DOHH2 (cell line): ENCODE measurements around the gene ITPKC.

Source experiments
- H3F3A ChIP-seq: fragments of 200-600 bp; sonication (generic), shearing (Covaris generic); 2 replicates; pipeline ENCODE4 v1.6.0; 2016; ENCODE audit warnings: antibody characterized with exemption, mild to moderate bottlenecking; ENCODE audit not compliant: control insufficient read depth, insufficient read depth
- H3K27ac ChIP-seq: fragments of 200-600 bp; sonication (generic); 2 replicates; pipeline ENCODE4 v1.5.1; 2014; ENCODE audit warnings: low read depth, mild to moderate bottlenecking, low read length, moderate library complexity
- H3K27me3 ChIP-seq: fragments of 200-600 bp; sonication (generic); 2 replicates; pipeline ENCODE4 v1.6.1; 2014; ENCODE audit warnings: mild to moderate bottlenecking, low read length, mixed read lengths; ENCODE audit not compliant: control insufficient read depth
- H3K36me3 ChIP-seq: fragments of 200-600 bp; sonication (generic); 2 replicates; pipeline ENCODE4 v1.6.1; 2014; ENCODE audit warnings: mild to moderate bottlenecking, low read length, moderate library complexity, mixed read lengths; ENCODE audit not compliant: control insufficient read depth
- H3K4me1 ChIP-seq: fragments of 200-600 bp; sonication (generic); 2 replicates; pipeline ENCODE4 v1.6.1; 2014; ENCODE audit warnings: mild to moderate bottlenecking, low read length, mixed read lengths; ENCODE audit not compliant: control insufficient read depth
- H3K4me2 ChIP-seq: fragments of 200-600 bp; sonication (generic); 2 replicates; pipeline ENCODE4 v1.6.0; 2014; ENCODE audit warnings: mild to moderate bottlenecking, low read length, moderate library complexity
- H3K4me3 ChIP-seq: fragments of 200-600 bp; sonication (generic); 2 replicates; pipeline ENCODE4 v1.5.1; 2014; ENCODE audit warnings: mild to moderate bottlenecking, low read length, mixed read lengths
- H3K79me2 ChIP-seq: fragments of 200-600 bp; sonication (generic); 2 replicates; pipeline ENCODE4 v1.6.1; 2014; ENCODE audit warnings: mild to moderate bottlenecking, low read length, mixed read lengths; ENCODE audit not compliant: control insufficient read depth
- H3K9me2 ChIP-seq: fragments of 200-600 bp; sonication (generic); replicated peaks from 2 replicates; pipeline ENCODE4 v1.6.1; 2014; ENCODE audit warnings: mild to moderate bottlenecking, low read length, mixed read lengths; ENCODE audit not compliant: control insufficient read depth
- H3K9me3 ChIP-seq: fragments of 200-600 bp; sonication (generic); 2 replicates; pipeline ENCODE4 v1.6.1; 2014; ENCODE audit warnings: antibody characterized with exemption, low read length, mixed read lengths; ENCODE audit not compliant: control insufficient read depth, insufficient read depth
- H4K20me1 ChIP-seq: fragments of 200-600 bp; sonication (generic); 2 replicates; pipeline ENCODE4 v1.6.0; 2014; ENCODE audit warnings: low read depth, mild to moderate bottlenecking, antibody characterized with exemption, low read length, moderate library complexity; ENCODE audit not compliant: control insufficient read depth, insufficient read depth
- EZH2phosphoT487 ChIP-seq: fragments of 200-600 bp; sonication (generic); IDR thresholded peaks from 2 replicates; pipeline ENCODE4 v1.6.1; 2017; ENCODE audit warnings: borderline replicate concordance, mild to moderate bottlenecking, antibody characterized with exemption, low read length, moderate library complexity, mixed read lengths
- TF ChIP-seq, protein P1 (sequence below): fragments of 200-600 bp; sonication (generic); IDR thresholded peaks from one replicate; pipeline ENCODE4 v1.5.1; 2014; ENCODE audit warnings: antibody characterized with exemption, mild to moderate bottlenecking, low read depth, low read length; ENCODE audit not compliant: poor library complexity, severe bottlenecking

The ITPKC gene

GRCh38 chr19:40705362-40705651 is 11.6 kb upstream of the ITPKC start:
- Histone ChIP-seq H3K9me3 (no peaks in the 10 kb centered on the region), H3K9me2 (no peaks in the 10 kb centered on the region), H3K79me2 (no peaks in the 10 kb centered on the region), H3K36me3 (peaks cover 28% of the 10 kb centered on the region), H4K20me1 (no peaks in the 10 kb centered on the region), H3K27ac (no peak overlapping the region), H3K27me3 (no peaks in the 10 kb centered on the region), H3F3A (no peaks in the 10 kb centered on the region; the same call in 1 of the 2 replicates), H3K4me3 (no peak overlapping the region), H3K4me2 (no peak overlapping the region), H3K4me1 (no peaks in the 10 kb centered on the region)
- no peak for TF ChIP-seq EZH2phosphoT487
- TF ChIP-seq, protein P1, sequence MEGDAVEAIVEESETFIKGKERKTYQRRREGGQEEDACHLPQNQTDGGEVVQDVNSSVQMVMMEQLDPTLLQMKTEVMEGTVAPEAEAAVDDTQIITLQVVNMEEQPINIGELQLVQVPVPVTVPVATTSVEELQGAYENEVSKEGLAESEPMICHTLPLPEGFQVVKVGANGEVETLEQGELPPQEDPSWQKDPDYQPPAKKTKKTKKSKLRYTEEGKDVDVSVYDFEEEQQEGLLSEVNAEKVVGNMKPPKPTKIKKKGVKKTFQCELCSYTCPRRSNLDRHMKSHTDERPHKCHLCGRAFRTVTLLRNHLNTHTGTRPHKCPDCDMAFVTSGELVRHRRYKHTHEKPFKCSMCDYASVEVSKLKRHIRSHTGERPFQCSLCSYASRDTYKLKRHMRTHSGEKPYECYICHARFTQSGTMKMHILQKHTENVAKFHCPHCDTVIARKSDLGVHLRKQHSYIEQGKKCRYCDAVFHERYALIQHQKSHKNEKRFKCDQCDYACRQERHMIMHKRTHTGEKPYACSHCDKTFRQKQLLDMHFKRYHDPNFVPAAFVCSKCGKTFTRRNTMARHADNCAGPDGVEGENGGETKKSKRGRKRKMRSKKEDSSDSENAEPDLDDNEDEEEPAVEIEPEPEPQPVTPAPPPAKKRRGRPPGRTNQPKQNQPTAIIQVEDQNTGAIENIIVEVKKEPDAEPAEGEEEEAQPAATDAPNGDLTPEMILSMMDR, result no peak

DNA sequence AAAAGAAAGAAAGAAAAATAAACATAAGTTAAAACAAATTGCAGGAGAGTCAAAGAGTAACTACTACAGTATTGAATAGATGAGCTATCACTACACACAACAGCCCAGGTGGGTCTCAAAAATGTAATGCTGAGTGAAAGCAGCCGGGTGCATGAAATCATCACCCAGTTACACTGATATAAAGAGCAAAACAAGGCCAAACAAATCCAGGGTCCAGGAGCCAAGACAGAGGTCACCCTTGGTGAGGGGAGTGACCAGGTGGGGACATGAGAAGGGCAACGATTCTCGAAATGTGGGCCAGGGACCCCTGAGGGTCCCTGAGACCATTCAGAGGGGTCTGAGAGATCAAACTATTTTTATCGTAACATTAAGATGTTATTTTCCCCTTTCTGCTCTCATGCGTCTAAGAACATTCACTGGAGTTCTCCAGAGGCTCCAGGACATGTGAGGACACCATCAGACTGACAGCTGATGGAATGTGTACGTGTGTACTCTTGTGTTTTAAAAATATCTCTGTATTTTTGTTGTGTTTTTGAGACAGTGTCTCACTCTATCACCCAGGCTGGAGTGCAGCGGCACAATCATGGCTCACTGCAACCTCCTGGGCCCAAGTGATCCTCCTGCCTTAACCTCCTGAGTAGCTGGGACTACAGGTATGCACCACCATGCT is 10.8 kb upstream of the ITPKC start:
- H3K27ac ChIP-seq, result no peak overlapping the region
- no peaks in the 10 kb centered on the region for H4K20me1 ChIP-seq
- H3K36me3 ChIP-seq, result peaks cover 31% of the 10 kb centered on the region
- H3F3A ChIP-seq, result no peaks in the 10 kb centered on the region; the same call in 1 of the 2 replicates
- no peaks in the 10 kb centered on the region for H3K4me1 ChIP-seq
- no peak overlapping the region for H3K4me3 ChIP-seq
- no peaks in the 10 kb centered on the region for H3K9me3 ChIP-seq
- H3K27me3 ChIP-seq, result no peaks in the 10 kb centered on the region
- no peaks in the 10 kb centered on the region for H3K9me2 ChIP-seq
- H3K4me2 ChIP-seq, result no peak overlapping the region
- TF ChIP-seq, protein P1, result no peak
- TF ChIP-seq EZH2phosphoT487, result no peak
- H3K79me2 ChIP-seq, result no peaks in the 10 kb centered on the region

DNA sequence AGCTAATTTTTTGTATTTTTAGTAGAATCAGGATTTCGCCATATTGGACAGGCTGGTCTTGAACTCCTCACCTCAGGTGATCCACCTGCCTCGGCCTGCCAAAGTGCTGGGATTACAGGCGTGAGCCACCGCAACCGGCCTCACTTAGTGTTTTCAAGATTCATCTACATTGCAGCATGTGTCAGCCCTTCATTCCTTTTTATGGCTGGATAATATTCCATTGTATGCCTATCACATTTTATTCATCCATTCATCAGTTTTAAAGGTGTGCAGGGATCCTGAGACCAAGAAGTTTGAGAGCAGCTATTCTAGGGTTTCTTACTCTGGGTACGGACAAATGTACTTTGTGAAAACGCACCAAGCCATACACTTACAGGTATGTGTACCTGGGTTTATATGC is 9.3 kb upstream of the ITPKC start:
- Histone ChIP-seq H3K9me3 (no peaks in the 10 kb centered on the region), H3F3A (no peaks in the 10 kb centered on the region; the same call in 1 of the 2 replicates), H3K27me3 (no peaks in the 10 kb centered on the region), H3K4me3 (no peak overlapping the region), H3K4me1 (no peaks in the 10 kb centered on the region), H3K36me3 (peaks cover 26% of the 10 kb centered on the region), H4K20me1 (no peaks in the 10 kb centered on the region), H3K4me2 (no peak overlapping the region), H3K27ac (no peak overlapping the region), H3K9me2 (no peaks in the 10 kb centered on the region), H3K79me2 (no peaks in the 10 kb centered on the region)
- no peak for TF ChIP-seq EZH2phosphoT487
- TF ChIP-seq, protein P1, result no peak
